Spleen (tissue), 11 donors: ENCODE data around the gene MYO19. TPM values are rescaled to one million over a fixed set of nuclear protein-coding genes. Genes with fewer than 3 reads are reported as not detected.
"Not testable (repeated sequence)": the region's sequence is repeated elsewhere in the genome, so short reads cannot be mapped to it uniquely, and the experiment has no call there.

Experiments
- DNase-seq: peaks from one replicate; pipeline ENCODE4 v3.0.0-alpha.2; 2020
- H3K27ac ChIP-seq, 8 donors: fragments of 200-600 bp; sonication (generic) in 7 of 8; 1 replicate in 4 of 8; 2 replicates in 4 of 8; pipeline versions ENCODE4 v1.5.0 to v1.8.0; 2016 to 2021; ENCODE audit warnings: inconsistent platforms in 4 of 8, mild to moderate bottlenecking in 4 of 8, moderate library complexity in 1 of 8
- H3K27me3 ChIP-seq, 7 donors: fragments of 200-600 bp; sonication (generic) in 6 of 7; replicated peaks in 1 of 7; 1 replicate in 4 of 7; 2 replicates in 3 of 7; pipeline versions ENCODE4 v1.5.0 to v1.8.0; 2016 to 2021; ENCODE audit warnings: inconsistent platforms in 3 of 7, mild to moderate bottlenecking in 1 of 7
- H3K36me3 ChIP-seq, 6 donors: fragments of 200-600 bp; sonication (generic) in 5 of 6; 1 replicate in 4 of 6; 2 replicates in 2 of 6; pipeline versions ENCODE4 v1.5.0 to v1.8.0; 2016 to 2021; ENCODE audit warnings: inconsistent platforms in 2 of 6
- H3K4me1 ChIP-seq, 6 donors: fragments of 200-600 bp; sonication (generic) in 5 of 6; 1 replicate in 3 of 6; 2 replicates in 3 of 6; pipeline versions ENCODE4 v1.5.0 to v1.8.0; 2016 to 2021; ENCODE audit warnings: inconsistent platforms in 3 of 6
- H3K4me3 ChIP-seq, 8 donors: fragments of 200-600 bp; sonication (generic) in 7 of 8; 1 replicate in 4 of 8; 2 replicates in 4 of 8; pipeline versions ENCODE4 v1.5.0 to v1.8.0; 2016 to 2021; ENCODE audit warnings: inconsistent platforms in 4 of 8, mild to moderate bottlenecking in 4 of 8, moderate library complexity in 2 of 8
- H3K9me3 ChIP-seq, 8 donors: fragments of 200-600 bp; sonication (generic) in 7 of 8; 1 replicate in 4 of 8; 2 replicates in 4 of 8; pipeline versions ENCODE4 v1.5.0 to v1.8.0; 2016 to 2021; ENCODE audit warnings: inconsistent platforms in 4 of 8
- POLR2A ChIP-seq, 3 donors: fragments of 450-650 bp; IDR thresholded peaks; one replicate each; pipeline ENCODE4 v1.5.1; 2017; ENCODE audit warnings: antibody characterized with exemption in 3 of 3, mild to moderate bottlenecking in 1 of 3
- POLR2AphosphoS5 ChIP-seq, 3 donors: sonication (generic); formaldehyde crosslinking; IDR thresholded peaks; one replicate each; pipeline ENCODE4 v1.5.1; 2017; ENCODE audit warnings: antibody characterized with exemption in 3 of 3
- WGBS, 5 donors: extraction: QIAGEN DNeasy Blood & Tissue Kit in 3 of 5; methylation state at CpG; one replicate each; pipeline versions ENCODE4 v1.1.5 to v1.1.7; 2013 to 2018; 5-methylcytosine and 5-hydroxymethylcytosine counted together
- intact Hi-C: fragments of 100-400 bp; cut with DNase I; formaldehyde crosslinking; loops from one replicate; pipeline ENCODE4 v1.15.0; 2023; ENCODE audit warnings: low total_unique reads
- polyA plus RNA-seq, 3 donors: library from polyadenylated mRNA; stranded (reverse); fragments of 200-250 nt; gene quantifications; one replicate each; pipeline ENCODE4 v1.2.1, GENCODE V29; 2013
- total RNA-seq, 7 donors: library from RNA; depleted of rRNA in 3 of 7; stranded (reverse); fragments of >200 nt in 3 of 7; fragmentation: NEBNext Ultra II Directional in 4 of 7; extraction: Animal tissue kit (Norgen Biotek cat#: 25700) in 4 of 7; gene quantifications; one replicate each; pipeline versions ENCODE4 v1.1.0 to v1.2.1, GENCODE V29; 2016 to 2021
- TF ChIP-seq, protein P1 (sequence below), 11 experiments: fragments of 200-600 bp in 7 of 11; fragments of 450-650 bp in 4 of 11; sonication (generic) in 4 of 11; IDR thresholded peaks in 8 of 11; conservative IDR thresholded peaks in 3 of 11; 1 replicate in 7 of 11; 2 replicates in 4 of 11; pipeline versions ENCODE4 v1.4.0 to v1.8.0; 2016 to 2021; ENCODE audit warnings: antibody characterized with exemption in 11 of 11, inconsistent platforms in 4 of 11, mild to moderate bottlenecking in 1 of 11
- donor health status: healthy with polysubstance abuse.
- donor health status: DM: no; HTN: no; CAD: no; lungs with moderate emphysema.
- donor health status: DM: no; HTN: no; CAD: no.
- donor health status: Bipolar disorder and iron deficiency.
- donor health status: healthy.
- donor health status: DM: no; HTN: no; CAD: no.
- donor health status: DM: yes; HTN: yes; CAD: no.

Gene MYO19
- total and polyA plus RNA-seq, 10 donors, result 15.6 to 68.9 (median 50.7) TPM

DNA sequence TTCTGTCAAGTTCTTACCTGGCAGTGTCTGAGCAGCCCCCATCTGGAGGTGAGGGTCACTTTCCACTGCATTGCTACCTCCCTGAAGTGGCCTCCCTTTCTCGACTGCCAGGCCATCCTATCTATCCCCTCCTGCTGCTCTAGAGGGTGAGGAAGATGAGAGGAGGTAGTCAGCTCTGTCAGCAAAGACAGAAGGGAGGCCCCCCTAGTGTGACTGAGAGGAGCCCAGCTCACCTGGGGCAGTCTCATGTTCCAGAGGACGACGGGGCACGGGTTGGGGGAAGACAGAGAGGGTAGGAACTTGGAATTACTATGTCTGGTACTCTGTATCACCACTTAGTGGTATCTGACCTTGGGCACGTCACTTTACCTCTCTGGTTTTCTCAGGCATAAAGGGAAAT is 22.0 kb downstream of the MYO19 start:
- no peak for DNase-seq
- intact Hi-C loops, result no loop called here
- Histone ChIP-seq H3K9me3 (no peaks in the 10 kb centered on the region), H3K27ac (no peak overlapping the region), H3K4me1 (no peaks in the 10 kb centered on the region), H3K27me3 (no peaks in the 10 kb centered on the region), H3K36me3 (peaks cover 0 to 97% (median 28%) of the 10 kb centered on the region in 6 donors), H3K4me3 (no peak overlapping the region)
- 90 to 97% (median 96%) methylated on average over 5 of the region's 5 CpGs for WGBS, 5 donors
- TF ChIP-seq POLR2A (IDR thresholded peaks at IDR 0.05) (no peak), POLR2AphosphoS5 (IDR thresholded peaks at IDR 0.05) (no peak)
- TF ChIP-seq, protein P1, sequence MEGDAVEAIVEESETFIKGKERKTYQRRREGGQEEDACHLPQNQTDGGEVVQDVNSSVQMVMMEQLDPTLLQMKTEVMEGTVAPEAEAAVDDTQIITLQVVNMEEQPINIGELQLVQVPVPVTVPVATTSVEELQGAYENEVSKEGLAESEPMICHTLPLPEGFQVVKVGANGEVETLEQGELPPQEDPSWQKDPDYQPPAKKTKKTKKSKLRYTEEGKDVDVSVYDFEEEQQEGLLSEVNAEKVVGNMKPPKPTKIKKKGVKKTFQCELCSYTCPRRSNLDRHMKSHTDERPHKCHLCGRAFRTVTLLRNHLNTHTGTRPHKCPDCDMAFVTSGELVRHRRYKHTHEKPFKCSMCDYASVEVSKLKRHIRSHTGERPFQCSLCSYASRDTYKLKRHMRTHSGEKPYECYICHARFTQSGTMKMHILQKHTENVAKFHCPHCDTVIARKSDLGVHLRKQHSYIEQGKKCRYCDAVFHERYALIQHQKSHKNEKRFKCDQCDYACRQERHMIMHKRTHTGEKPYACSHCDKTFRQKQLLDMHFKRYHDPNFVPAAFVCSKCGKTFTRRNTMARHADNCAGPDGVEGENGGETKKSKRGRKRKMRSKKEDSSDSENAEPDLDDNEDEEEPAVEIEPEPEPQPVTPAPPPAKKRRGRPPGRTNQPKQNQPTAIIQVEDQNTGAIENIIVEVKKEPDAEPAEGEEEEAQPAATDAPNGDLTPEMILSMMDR (IDR thresholded peaks at IDR 0.05 in 8 of 11, conservative IDR thresholded peaks at IDR 0.05 in 3 of 11), result no peak

GRCh38 chr17:36511216-36511615 is 23.5 kb downstream of the MYO19 start:
- TF ChIP-seq POLR2AphosphoS5 (IDR thresholded peaks at IDR 0.05) (no peak), POLR2A (IDR thresholded peaks at IDR 0.05) (no peak)
- TF ChIP-seq, protein P1 (IDR thresholded peaks at IDR 0.05 in 8 of 11, conservative IDR thresholded peaks at IDR 0.05 in 3 of 11), result no peak
- Histone ChIP-seq H3K27me3 (no peaks in the 10 kb centered on the region), H3K4me1 (no peaks in the 10 kb centered on the region), H3K9me3 (no peaks in the 10 kb centered on the region), H3K27ac (no peak overlapping the region), H3K36me3 (peaks cover 0 to 97% (median 38%) of the 10 kb centered on the region in 6 donors), H3K4me3 (no peak overlapping the region)
- no peak for DNase-seq
- 91 to 97% (median 92%) methylated on average over 6 of the region's 6 CpGs for WGBS, 5 donors
- intact Hi-C loops, result no loop called here

DNA sequence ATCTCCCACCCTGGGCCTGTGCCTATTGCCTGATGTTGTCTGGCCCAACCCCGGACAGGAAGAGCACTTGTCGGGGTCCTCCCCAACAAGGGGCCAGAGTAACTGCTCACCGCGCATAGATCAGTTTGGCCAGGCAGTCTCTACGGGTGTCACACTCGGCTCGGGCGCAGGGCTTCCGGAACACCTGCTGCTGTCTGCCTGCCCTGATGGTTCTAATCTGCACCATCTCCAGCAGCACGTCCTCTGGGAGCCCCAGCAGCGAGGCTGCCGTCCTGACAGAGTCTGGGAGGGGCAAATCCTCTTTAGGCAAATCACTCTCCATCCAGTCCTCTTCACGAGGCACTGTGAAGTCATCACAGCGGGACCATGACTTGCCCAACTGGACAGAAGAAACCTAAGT is 24.0 kb downstream of the MYO19 start:
- WGBS, 5 donors, result 85 to 92% (median 89%) methylated on average over 5 to 14 of the region's 14 CpGs
- TF ChIP-seq POLR2AphosphoS5 (IDR thresholded peaks at IDR 0.05) (peak in 1 of 3 donors; percentile 13), POLR2A (IDR thresholded peaks at IDR 0.05) (no peak)
- DNase-seq, result no peak
- intact Hi-C loops, result no loop called here
- Histone ChIP-seq H3K27ac (no peak overlapping the region), H3K27me3 (no peaks in the 10 kb centered on the region), H3K36me3 (peaks cover 0 to 97% (median 38%) of the 10 kb centered on the region in 6 donors), H3K4me3 (no peak overlapping the region), H3K4me1 (no peaks in the 10 kb centered on the region), H3K9me3 (no peaks in the 10 kb centered on the region)

DNA sequence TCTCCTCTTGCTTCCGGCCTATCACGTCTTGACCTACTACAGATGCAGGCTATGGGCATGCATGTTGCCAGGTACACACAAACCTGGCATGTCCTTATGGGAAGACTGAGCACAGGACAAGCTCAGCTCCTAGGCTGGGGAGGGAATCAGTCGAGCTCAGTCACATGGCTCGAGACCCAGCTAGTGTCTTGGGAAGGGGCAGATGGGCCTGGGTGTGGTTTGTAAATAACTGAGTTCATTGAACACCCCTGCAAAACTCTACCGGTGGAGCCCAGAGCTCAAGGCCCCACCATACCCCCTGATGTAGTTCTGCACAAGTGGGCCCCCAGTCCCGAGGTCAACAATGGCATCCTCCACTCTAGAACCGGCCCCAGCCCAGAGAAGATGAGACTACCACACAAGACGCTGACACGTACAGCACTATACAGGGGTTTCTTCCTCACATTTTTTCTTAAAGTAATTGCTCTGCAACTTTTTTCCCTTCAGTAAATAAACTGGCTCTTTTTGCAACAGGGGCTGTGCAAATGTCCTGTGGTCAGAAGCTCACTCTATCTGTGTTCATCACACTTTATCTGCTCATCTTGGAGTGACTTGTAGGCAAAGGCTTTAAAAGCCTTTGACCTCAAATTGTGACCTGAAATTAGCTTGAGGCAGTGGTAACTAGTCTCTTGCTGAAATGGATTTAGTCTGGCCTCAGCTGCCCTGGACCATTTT is 25.2 kb downstream of the MYO19 start:
- H3K4me3 ChIP-seq, result no peak overlapping the region
- TF ChIP-seq POLR2A (IDR thresholded peaks at IDR 0.05) (no peak), POLR2AphosphoS5 (IDR thresholded peaks at IDR 0.05) (no peak)
- WGBS, 5 donors, result 93 to 96% (median 95%) methylated on average over 8 to 9 of the region's 9 CpGs
- intact Hi-C loops, result no loop called here
- DNase-seq, result no peak
- H3K36me3 ChIP-seq, result peaks cover 0 to 97% (median 43%) of the 10 kb centered on the region in 6 donors
- H3K27ac ChIP-seq, result no peak overlapping the region
- no peaks in the 10 kb centered on the region for H3K4me1 ChIP-seq
- no peaks in the 10 kb centered on the region for H3K27me3 ChIP-seq
- H3K9me3 ChIP-seq, result no peaks in the 10 kb centered on the region

- H3K27ac ChIP-seq, DNase-seq, intact Hi-C loops, H3K9me3 ChIP-seq, H3K27me3 ChIP-seq, H3K4me3 ChIP-seq, H3K4me1 ChIP-seq: not testable (repeated sequence)
- H3K36me3 ChIP-seq, result peaks cover 0 to 97% (median 50%) of the 10 kb centered on the region in 6 donors
- 85 to 96% (median 93%) methylated on average over 2 of the region's 2 CpGs for WGBS, 5 donors
These were observed 26.2 kb downstream of the MYO19 start for GRCh38 chr17:36508439-36508838.
